Kidney (tissue), 14 donors: ENCODE data around the gene SIPA1. TPM values are rescaled to one million over a fixed set of nuclear protein-coding genes. Genes with fewer than 3 reads are reported as not detected.

ENCODE experiments used
- DNase-seq, 5 donors: peaks; one replicate each; pipeline ENCODE4 v3.0.0-alpha.2; 2013 to 2020
- FAIRE-seq: peaks from 2 replicates; lab custom pipeline; 2012; peaks lifted over from hg19 to GRCh38; lab: Jason Lieb, UNC
- H3K27ac ChIP-seq, 2 donors: one replicate each; pipeline ENCODE4 v1.7.0; 2013; ENCODE audit warnings: low read depth in 2 of 2, low read length in 2 of 2, inconsistent platforms in 1 of 2
- H3K27me3 ChIP-seq: one replicate; pipeline ENCODE4 v1.7.1; 2013; ENCODE audit warnings: low read length, inconsistent platforms; ENCODE audit not compliant: control insufficient read depth, insufficient read depth
- H3K36me3 ChIP-seq, 3 donors: one replicate each; pipeline versions ENCODE4 v1.7.0 to v1.7.1; 2013; ENCODE audit warnings: low read length in 3 of 3, control low read depth in 1 of 3, inconsistent platforms in 1 of 3; ENCODE audit not compliant: insufficient read depth in 3 of 3, control insufficient read depth in 2 of 3
- H3K4me1 ChIP-seq, 3 donors: one replicate each; pipeline versions ENCODE4 v1.7.0 to v1.7.1; 2013; ENCODE audit warnings: low read length in 3 of 3, inconsistent platforms in 1 of 3, low read depth in 1 of 3; ENCODE audit not compliant: control insufficient read depth in 2 of 3, insufficient read depth in 2 of 3
- H3K4me3 ChIP-seq, 3 donors: one replicate each; pipeline versions ENCODE4 v1.7.0 to v1.8.1; 2013; ENCODE audit warnings: low read length in 3 of 3, control low read depth in 1 of 3, inconsistent platforms in 1 of 3
- H3K9ac ChIP-seq, 3 donors: one replicate each; pipeline versions ENCODE4 v1.7.0 to v1.7.1; 2013; ENCODE audit warnings: low read length in 3 of 3, control low read depth in 1 of 3, inconsistent platforms in 1 of 3
- H3K9me3 ChIP-seq, 3 donors: one replicate each; pipeline versions ENCODE4 v1.7.0 to v1.7.1; 2013; ENCODE audit warnings: low read length in 3 of 3, control low read depth in 1 of 3, inconsistent platforms in 1 of 3; ENCODE audit not compliant: control insufficient read depth in 2 of 3, insufficient read depth in 1 of 3
- intact Hi-C: fragments of 100-400 bp; cut with DNase I; formaldehyde crosslinking; loops from one replicate; pipeline ENCODE4 v1.11.1; 2022
- polyA plus RNA-seq: library from polyadenylated mRNA; stranded (reverse); fragments of 350-450 nt; fragmentation: Illumina TruSeq; extraction: RNeasy Lipid Tissue Mini Kit (QIAGEN cat#74804); gene quantifications from one replicate; pipeline ENCODE4 v1.2.3, GENCODE V29; 2014; ENCODE audit warnings: low read depth, low replicate concordance; ENCODE audit not compliant: insufficient read depth
- total RNA-seq: library from RNA; stranded (reverse); fragmentation: NEBNext Ultra II Directional; extraction: Animal tissue kit (Norgen Biotek cat#: 25700); gene quantifications from one replicate; pipeline ENCODE4 v1.2.1, GENCODE V29; 2021
- TF ChIP-seq, protein P1 (sequence below): IDR thresholded peaks from 3 replicates; pipeline ENCODE4 v1.5.1; 2012; ENCODE audit warnings: mild to moderate bottlenecking, moderate library complexity, borderline replicate concordance; ENCODE audit not compliant: insufficient read depth; ENCODE audit errors: extremely low read depth
- donor health status: control.
- donor health status: control.
- donor health status: control.
- donor health status: control.
- donor health status: control.
- donor health status: DM: yes; HTN: yes; CAD: no.
- donor health status: Normal renal cell carcinoma (clear cell type).

The SIPA1 gene
- total and polyA plus RNA-seq, 2 donors from 2014 or later = 46.4 to 71.0 TPM

DNA sequence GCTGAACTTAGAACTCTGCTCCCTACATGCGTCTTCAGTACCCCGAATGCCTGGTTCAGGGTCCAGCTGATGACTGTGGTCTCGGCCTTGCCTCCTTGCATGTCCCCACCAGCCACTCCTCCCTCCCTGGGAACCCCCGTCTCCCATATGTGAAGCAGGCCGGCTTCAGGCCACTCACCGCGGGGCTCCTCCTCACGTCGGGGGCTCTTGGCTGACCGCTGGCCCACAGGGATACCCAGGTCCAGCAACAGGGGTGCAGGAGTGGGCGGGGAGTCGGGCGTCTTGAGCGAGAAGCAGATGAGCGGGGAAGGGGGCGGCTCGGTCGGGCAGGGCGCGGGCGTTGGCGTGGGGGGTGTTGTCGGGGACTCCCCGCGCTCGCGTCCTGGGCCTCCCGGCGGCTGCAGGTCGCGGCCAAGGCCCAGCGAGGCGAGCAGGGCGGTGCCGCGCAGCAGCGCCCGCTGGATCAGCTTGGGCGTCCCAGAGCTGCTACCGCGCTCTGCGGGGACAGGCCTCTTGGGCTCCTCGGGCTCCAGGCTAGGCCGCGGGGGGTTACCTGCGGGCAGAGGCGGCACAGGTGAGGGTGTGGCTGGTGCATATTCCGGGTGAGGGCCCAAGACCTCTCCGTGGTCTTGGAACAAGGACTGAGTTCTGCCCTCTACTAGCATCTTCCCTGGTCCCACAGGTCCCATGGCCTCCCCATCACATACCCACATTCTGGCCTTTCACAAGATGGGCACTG is 38.5 kb upstream of the SIPA1 start:
- no peaks in the 10 kb centered on the region for H3K27me3 ChIP-seq
- FAIRE-seq = no peak
- no peaks in the 10 kb centered on the region for H3K4me1 ChIP-seq
- H3K9me3 ChIP-seq = no peaks in the 10 kb centered on the region
- H3K9ac ChIP-seq = no peak overlapping the region
- intact Hi-C loops = no loop called here
- TF ChIP-seq, protein P1, sequence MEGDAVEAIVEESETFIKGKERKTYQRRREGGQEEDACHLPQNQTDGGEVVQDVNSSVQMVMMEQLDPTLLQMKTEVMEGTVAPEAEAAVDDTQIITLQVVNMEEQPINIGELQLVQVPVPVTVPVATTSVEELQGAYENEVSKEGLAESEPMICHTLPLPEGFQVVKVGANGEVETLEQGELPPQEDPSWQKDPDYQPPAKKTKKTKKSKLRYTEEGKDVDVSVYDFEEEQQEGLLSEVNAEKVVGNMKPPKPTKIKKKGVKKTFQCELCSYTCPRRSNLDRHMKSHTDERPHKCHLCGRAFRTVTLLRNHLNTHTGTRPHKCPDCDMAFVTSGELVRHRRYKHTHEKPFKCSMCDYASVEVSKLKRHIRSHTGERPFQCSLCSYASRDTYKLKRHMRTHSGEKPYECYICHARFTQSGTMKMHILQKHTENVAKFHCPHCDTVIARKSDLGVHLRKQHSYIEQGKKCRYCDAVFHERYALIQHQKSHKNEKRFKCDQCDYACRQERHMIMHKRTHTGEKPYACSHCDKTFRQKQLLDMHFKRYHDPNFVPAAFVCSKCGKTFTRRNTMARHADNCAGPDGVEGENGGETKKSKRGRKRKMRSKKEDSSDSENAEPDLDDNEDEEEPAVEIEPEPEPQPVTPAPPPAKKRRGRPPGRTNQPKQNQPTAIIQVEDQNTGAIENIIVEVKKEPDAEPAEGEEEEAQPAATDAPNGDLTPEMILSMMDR = no peak
- no peak overlapping the region for H3K4me3 ChIP-seq
- H3K27ac ChIP-seq = no peak overlapping the region
- peak in 1 of 5 donors; percentile 75 for DNase-seq
- peaks cover 2 to 32% (median 5%) of the 10 kb centered on the region in 3 donors for H3K36me3 ChIP-seq

DNA sequence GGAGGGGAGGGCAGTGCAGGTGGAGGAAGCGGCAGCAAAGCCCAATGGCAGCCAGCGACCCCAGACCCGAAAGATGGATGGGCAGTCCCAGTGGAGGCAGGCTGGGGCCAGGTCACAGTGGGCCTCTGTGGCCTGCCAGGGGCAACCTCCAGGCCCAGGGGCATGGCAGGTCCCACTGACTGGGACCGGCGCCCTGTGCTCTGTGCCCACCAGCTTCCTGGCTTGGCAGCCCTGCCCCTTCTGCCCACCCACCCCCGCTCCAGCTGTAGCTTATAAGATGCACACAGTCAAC is 38.0 kb upstream of the SIPA1 start:
- FAIRE-seq (no peak), DNase-seq (no peak)
- H3K4me1 ChIP-seq = no peaks in the 10 kb centered on the region
- no peaks in the 10 kb centered on the region for H3K27me3 ChIP-seq
- H3K9ac ChIP-seq = no peak overlapping the region
- H3K9me3 ChIP-seq = no peaks in the 10 kb centered on the region
- TF ChIP-seq, protein P1 = no peak
- no peak overlapping the region for H3K4me3 ChIP-seq
- no peak overlapping the region for H3K27ac ChIP-seq
- intact Hi-C loops = no loop called here
- peaks cover 4 to 37% (median 9%) of the 10 kb centered on the region in 3 donors for H3K36me3 ChIP-seq

DNA sequence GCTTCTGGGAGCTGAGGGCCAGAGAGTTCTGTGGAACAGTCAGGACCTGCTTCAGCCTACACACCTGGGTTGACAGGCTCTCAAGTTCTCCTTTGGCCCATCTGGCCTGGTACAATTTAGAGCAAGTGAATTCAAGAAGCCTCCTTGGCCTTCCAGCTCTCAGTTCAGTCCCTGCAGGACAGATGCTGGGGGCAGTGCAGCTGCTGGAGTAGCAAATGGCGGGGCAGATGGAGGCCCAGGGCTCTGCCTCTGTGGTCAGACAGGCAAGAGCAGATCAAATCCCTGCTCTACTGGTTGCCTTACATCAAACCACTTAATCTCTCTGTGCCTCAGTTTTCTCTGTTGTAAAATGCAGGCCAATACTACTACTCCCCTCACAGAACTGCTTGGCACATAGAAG is 33.6 kb upstream of the SIPA1 start:
- H3K9me3 ChIP-seq = no peaks in the 10 kb centered on the region
- no peak overlapping the region for H3K9ac ChIP-seq
- intact Hi-C loops = no loop called here
- no peak overlapping the region for H3K4me3 ChIP-seq
- no peaks in the 10 kb centered on the region for H3K27me3 ChIP-seq
- H3K36me3 ChIP-seq = peaks cover 2 to 36% (median 25%) of the 10 kb centered on the region in 3 donors
- peaks cover 0 to 11% (median 0%) of the 10 kb centered on the region in 3 donors for H3K4me1 ChIP-seq
- DNase-seq (no peak), FAIRE-seq (no peak)
- TF ChIP-seq, protein P1 = no peak
- H3K27ac ChIP-seq = no peak overlapping the region
